GM12878 (cell line): ENCODE results near the gene CDYL2. TPM values are rescaled to one million over a fixed set of nuclear protein-coding genes. Genes with fewer than 3 reads are reported as not detected.

Experiments
- NFXL1 ChIP-seq: fragments of 450-650 bp; IDR thresholded peaks from 2 replicates; pipeline ENCODE4 v1.6.1; 2017; ENCODE audit warnings: antibody characterized with exemption, mild to moderate bottlenecking, borderline replicate concordance
- NR2C1 ChIP-seq: fragments of 450-650 bp; IDR thresholded peaks from 2 replicates; pipeline ENCODE4 v1.6.1; 2017; ENCODE audit warnings: antibody characterized with exemption, mild to moderate bottlenecking, moderate library complexity
- POLR2A ChIP-seq: IDR thresholded peaks from 2 replicates; pipeline ENCODE4 v1.6.1; 2011; ENCODE audit warnings: low read depth, mild to moderate bottlenecking, low read length
- ZNF217 ChIP-seq: fragments of 450-650 bp; IDR thresholded peaks from 2 replicates; pipeline ENCODE4 v1.6.1; 2017; ENCODE audit warnings: antibody characterized with exemption, mild to moderate bottlenecking
- polyA plus RNA-seq, 11 experiments: library from polyadenylated mRNA; depleted of rRNA in 4 of 11; unstranded in 6 of 11; stranded (reverse) in 5 of 11; fragments of >200 nt; fragmentation: Nextera tagmentation in 4 of 11; fragmentation: Illumina TruSeq in 1 of 11; extraction: Ambion mirVana in 4 of 11; extraction: Trizol in 1 of 11; gene quantifications; 1 replicate in 1 of 11; 2 replicates in 10 of 11; pipeline versions ENCODE4 v1.2.1 to v1.2.3, GENCODE V29; 2011 to 2016; ENCODE audit warnings: inconsistent platforms in 2 of 11, missing spikeins in 2 of 11, low read depth in 1 of 11
- total RNA-seq, 4 experiments: library from RNA; depleted of rRNA in 3 of 4; stranded (reverse); fragments of >200 nt in 3 of 4; fragmentation: Illumina TruSeq in 1 of 4; extraction: Trizol in 1 of 4; gene quantifications; 2 replicates each; pipeline versions ENCODE4 v1.2.1 to v1.2.3, GENCODE V29; 2013 to 2021
- TF ChIP-seq, protein P1 (sequence below): fragments of 450-650 bp; formaldehyde crosslinking; IDR thresholded peaks from 2 replicates; pipeline ENCODE4 v1.4.0; 2020; ENCODE audit warnings: mild to moderate bottlenecking, moderate library complexity
- TF ChIP-seq, protein P2 (sequence below): IDR thresholded peaks from 2 replicates; pipeline ENCODE4 v1.6.1; 2012; ENCODE audit warnings: low read depth, low read length, improper control_type of control experiment
- TF ChIP-seq, protein P3 (sequence below): IDR thresholded peaks from 2 replicates; pipeline ENCODE4 v1.6.1; 2011; ENCODE audit warnings: low read depth, mild to moderate bottlenecking, low read length, moderate library complexity, borderline replicate concordance; ENCODE audit errors: extremely low read depth

The CDYL2 gene
- total and polyA plus RNA-seq, 10 of the 15 experiments (the other 5 are each of a cell fraction or from before 2014, with no cell fraction given), result 0.27 to 22.9 (median 3.9) TPM

DNA sequence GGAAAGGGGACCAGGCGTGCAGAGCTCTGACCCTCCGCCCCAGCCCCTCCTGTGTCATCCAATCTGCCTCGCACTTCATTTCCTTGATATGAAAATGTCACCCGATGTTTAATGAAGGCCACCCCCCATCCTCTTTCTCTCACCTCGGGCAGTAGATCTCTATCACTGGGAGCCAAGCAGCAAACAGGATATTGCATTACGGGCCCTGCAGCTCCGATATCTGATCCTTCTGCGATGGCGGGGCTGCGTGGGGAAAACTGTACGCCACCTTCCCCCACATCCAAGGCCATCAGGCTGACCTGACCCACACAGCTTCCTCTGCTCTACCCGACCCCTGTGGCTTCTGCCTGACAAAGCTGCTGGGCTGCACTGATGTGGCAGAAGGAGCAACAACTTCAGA lies 188.7 kb downstream of the CDYL2 start (continued):
- TF ChIP-seq, protein P1, sequence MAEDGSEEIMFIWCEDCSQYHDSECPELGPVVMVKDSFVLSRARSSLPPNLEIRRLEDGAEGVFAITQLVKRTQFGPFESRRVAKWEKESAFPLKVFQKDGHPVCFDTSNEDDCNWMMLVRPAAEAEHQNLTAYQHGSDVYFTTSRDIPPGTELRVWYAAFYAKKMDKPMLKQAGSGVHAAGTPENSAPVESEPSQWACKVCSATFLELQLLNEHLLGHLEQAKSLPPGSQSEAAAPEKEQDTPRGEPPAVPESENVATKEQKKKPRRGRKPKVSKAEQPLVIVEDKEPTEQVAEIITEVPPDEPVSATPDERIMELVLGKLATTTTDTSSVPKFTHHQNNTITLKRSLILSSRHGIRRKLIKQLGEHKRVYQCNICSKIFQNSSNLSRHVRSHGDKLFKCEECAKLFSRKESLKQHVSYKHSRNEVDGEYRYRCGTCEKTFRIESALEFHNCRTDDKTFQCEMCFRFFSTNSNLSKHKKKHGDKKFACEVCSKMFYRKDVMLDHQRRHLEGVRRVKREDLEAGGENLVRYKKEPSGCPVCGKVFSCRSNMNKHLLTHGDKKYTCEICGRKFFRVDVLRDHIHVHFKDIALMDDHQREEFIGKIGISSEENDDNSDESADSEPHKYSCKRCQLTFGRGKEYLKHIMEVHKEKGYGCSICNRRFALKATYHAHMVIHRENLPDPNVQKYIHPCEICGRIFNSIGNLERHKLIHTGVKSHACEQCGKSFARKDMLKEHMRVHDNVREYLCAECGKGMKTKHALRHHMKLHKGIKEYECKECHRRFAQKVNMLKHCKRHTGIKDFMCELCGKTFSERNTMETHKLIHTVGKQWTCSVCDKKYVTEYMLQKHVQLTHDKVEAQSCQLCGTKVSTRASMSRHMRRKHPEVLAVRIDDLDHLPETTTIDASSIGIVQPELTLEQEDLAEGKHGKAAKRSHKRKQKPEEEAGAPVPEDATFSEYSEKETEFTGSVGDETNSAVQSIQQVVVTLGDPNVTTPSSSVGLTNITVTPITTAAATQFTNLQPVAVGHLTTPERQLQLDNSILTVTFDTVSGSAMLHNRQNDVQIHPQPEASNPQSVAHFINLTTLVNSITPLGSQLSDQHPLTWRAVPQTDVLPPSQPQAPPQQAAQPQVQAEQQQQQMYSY (CRISPR knock-in tag), result no peak
- TF ChIP-seq ZNF217, result no peak
- no peak for TF ChIP-seq NR2C1
- TF ChIP-seq, protein P2, sequence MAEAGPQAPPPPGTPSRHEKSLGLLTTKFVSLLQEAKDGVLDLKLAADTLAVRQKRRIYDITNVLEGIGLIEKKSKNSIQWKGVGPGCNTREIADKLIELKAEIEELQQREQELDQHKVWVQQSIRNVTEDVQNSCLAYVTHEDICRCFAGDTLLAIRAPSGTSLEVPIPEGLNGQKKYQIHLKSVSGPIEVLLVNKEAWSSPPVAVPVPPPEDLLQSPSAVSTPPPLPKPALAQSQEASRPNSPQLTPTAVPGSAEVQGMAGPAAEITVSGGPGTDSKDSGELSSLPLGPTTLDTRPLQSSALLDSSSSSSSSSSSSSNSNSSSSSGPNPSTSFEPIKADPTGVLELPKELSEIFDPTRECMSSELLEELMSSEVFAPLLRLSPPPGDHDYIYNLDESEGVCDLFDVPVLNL, result no peak
- no peak for TF ChIP-seq NFXL1
- no peak for TF ChIP-seq POLR2A
- TF ChIP-seq, protein P3, sequence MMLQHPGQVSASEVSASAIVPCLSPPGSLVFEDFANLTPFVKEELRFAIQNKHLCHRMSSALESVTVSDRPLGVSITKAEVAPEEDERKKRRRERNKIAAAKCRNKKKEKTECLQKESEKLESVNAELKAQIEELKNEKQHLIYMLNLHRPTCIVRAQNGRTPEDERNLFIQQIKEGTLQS, result no peak
